Adrenal gland (tissue), 5 donors: ENCODE data around the gene PML.

Experiments used
- CTCF ChIP-seq, 6 experiments: fragments of 450-650 bp in 4 of 6; fragments of 200-600 bp in 2 of 6; sonication (generic) in 1 of 6; IDR thresholded peaks; 1 replicate in 5 of 6; 2 replicates in 1 of 6; pipeline versions ENCODE4 v1.5.1 to v1.8.0; 2016 to 2021; ENCODE audit warnings: antibody characterized with exemption in 6 of 6, mild to moderate bottlenecking in 2 of 6, moderate library complexity in 1 of 6
- POLR2A ChIP-seq, 2 donors: fragments of 450-650 bp; IDR thresholded peaks; one replicate each; pipeline ENCODE4 v1.6.1; 2017; ENCODE audit warnings: antibody characterized with exemption in 2 of 2, mild to moderate bottlenecking in 2 of 2, moderate library complexity in 1 of 2
- donor health status: DM: no; HTN: no; CAD: no.

- no peak for TF ChIP-seq CTCF (IDR thresholded peaks at IDR 0.05)
- TF ChIP-seq POLR2A (IDR thresholded peaks at IDR 0.05) = no peak
Measured at GRCh38 chr15:73969151-73969759, 25.3 kb upstream of the PML start.
